22Rv1 (cell line): Measurements from ENCODE around the gene ADCY10.

Experiments
- ZFX ChIP-seq: fragments of 450-650 bp; IDR thresholded peaks from 2 replicates; pipeline ENCODE4 v1.6.1; 2017; ENCODE audit warnings: antibody characterized with exemption, borderline replicate concordance
- TF ChIP-seq, protein P1 (sequence below): fragments of 450-650 bp; IDR thresholded peaks from 2 replicates; pipeline ENCODE4 v1.5.1; 2017; ENCODE audit warnings: mild to moderate bottlenecking

DNA sequence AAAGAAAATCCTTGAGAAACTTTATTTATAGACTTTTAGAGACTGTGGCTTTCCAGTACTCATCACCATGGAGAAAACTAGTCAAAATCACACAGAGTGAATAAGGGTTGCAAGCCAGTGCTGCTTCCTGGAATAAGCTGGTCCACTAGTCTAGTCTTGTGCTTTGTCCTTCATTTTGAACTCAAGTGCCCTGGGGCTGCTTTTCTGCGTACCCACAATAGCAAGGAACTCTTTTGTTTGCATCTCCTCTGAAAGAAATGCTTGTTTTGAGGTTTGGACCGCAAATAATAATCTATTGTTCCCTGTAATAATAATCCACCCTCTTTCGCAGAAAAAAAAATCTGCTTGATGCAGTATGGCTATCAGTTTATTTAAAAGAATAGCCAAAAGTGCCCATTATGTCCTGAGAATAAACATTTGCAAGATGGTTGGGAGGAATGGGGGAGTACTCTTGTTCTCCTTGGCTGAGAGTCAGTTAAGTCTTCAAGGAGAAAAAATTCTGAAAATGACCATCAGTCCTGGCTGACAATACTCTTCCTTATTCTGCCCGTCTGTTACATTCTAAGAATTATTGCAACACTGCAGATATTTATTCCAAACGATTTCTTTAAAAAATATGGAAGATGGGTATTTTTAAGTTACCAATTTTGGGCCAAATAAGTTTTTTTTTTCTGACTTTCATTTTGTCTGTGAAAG lies 150.3 kb downstream of the ADCY10 start:
- TF ChIP-seq, protein P1, sequence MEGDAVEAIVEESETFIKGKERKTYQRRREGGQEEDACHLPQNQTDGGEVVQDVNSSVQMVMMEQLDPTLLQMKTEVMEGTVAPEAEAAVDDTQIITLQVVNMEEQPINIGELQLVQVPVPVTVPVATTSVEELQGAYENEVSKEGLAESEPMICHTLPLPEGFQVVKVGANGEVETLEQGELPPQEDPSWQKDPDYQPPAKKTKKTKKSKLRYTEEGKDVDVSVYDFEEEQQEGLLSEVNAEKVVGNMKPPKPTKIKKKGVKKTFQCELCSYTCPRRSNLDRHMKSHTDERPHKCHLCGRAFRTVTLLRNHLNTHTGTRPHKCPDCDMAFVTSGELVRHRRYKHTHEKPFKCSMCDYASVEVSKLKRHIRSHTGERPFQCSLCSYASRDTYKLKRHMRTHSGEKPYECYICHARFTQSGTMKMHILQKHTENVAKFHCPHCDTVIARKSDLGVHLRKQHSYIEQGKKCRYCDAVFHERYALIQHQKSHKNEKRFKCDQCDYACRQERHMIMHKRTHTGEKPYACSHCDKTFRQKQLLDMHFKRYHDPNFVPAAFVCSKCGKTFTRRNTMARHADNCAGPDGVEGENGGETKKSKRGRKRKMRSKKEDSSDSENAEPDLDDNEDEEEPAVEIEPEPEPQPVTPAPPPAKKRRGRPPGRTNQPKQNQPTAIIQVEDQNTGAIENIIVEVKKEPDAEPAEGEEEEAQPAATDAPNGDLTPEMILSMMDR = no peak
- no peak for TF ChIP-seq ZFX
